Tibial nerve (tissue), 4 donors: Measurements from ENCODE around the gene MIGA1. TPM values are rescaled to one million over a fixed set of nuclear protein-coding genes. Genes with fewer than 3 reads are reported as not detected.
A peak's percentile ranks its signal among the peaks of the same experiment; 100 is the strongest.
"Not testable (repeated sequence)": the region's sequence is repeated elsewhere in the genome, so short reads cannot be mapped to it uniquely, and the experiment has no call there.

Source experiments
- DNase-seq, 2 donors: peaks; one replicate each; pipeline ENCODE4 v3.0.0-alpha.2; 2019; ENCODE audit warnings: low spot score in 2 of 2
- H3K27ac ChIP-seq, 4 donors: fragments of 200-600 bp; sonication (generic) in 3 of 4; one replicate each; pipeline ENCODE4 v1.5.1; 2017 to 2019; ENCODE audit warnings: mild to moderate bottlenecking in 1 of 4
- H3K27me3 ChIP-seq, 2 donors: fragments of 200-600 bp; sonication (generic) in 1 of 2; one replicate each; pipeline versions ENCODE4 v1.5.1 to v1.6.0; 2017 to 2019
- H3K36me3 ChIP-seq, 3 donors: fragments of 200-600 bp; sonication (generic); one replicate each; pipeline ENCODE4 v1.5.1; 2018 to 2019
- H3K4me1 ChIP-seq, 4 donors: fragments of 200-600 bp; sonication (generic) in 3 of 4; one replicate each; pipeline ENCODE4 v1.5.1; 2017 to 2019
- H3K4me3 ChIP-seq, 4 donors: fragments of 200-600 bp; sonication (generic) in 3 of 4; one replicate each; pipeline ENCODE4 v1.5.1; 2017 to 2019; ENCODE audit warnings: mild to moderate bottlenecking in 1 of 4, moderate library complexity in 1 of 4
- H3K9me3 ChIP-seq, 4 donors: fragments of 200-600 bp; sonication (generic) in 3 of 4; one replicate each; pipeline ENCODE4 v1.5.1; 2017 to 2019
- CTCF ChIP-seq, 5 experiments: fragments of 200-600 bp in 3 of 5; fragments of 450-650 bp in 2 of 5; sonication (generic) in 3 of 5; IDR thresholded peaks; one replicate each; pipeline ENCODE4 v1.5.1; 2016 to 2019; ENCODE audit warnings: antibody characterized with exemption in 5 of 5, mild to moderate bottlenecking in 3 of 5, moderate library complexity in 2 of 5
- EP300 ChIP-seq, 2 donors: sonication (generic); formaldehyde crosslinking; IDR thresholded peaks; one replicate each; pipeline ENCODE4 v1.6.1; 2017; ENCODE audit warnings: antibody characterized with exemption in 2 of 2, mild to moderate bottlenecking in 1 of 2
- POLR2A ChIP-seq, 2 donors: fragments of 450-650 bp; IDR thresholded peaks; one replicate each; pipeline ENCODE4 v1.6.1; 2017; ENCODE audit warnings: antibody characterized with exemption in 2 of 2, mild to moderate bottlenecking in 2 of 2, moderate library complexity in 2 of 2
- WGBS, 2 donors: methylation state at CpG; one replicate each; pipeline ENCODE4 v1.1.5; 2018; 5-methylcytosine and 5-hydroxymethylcytosine counted together
- total RNA-seq, 4 donors: library from RNA; depleted of rRNA; stranded (reverse); fragments of >200 nt; gene quantifications; one replicate each; pipeline ENCODE4 v1.1.0, GENCODE V29; 2016

Gene MIGA1
- total RNA-seq, 4 donors from 2014 or later, result 14.7 to 27.8 (median 21.2) TPM

- Histone ChIP-seq H3K4me1 (peaks cover 0 to 15% (median 0%) of the 10 kb centered on the region in 4 donors), H3K9me3 (no peaks in the 10 kb centered on the region), H3K36me3 (peaks cover 0 to 62% (median 0%) of the 10 kb centered on the region in 3 donors), H3K27me3 (no peaks in the 10 kb centered on the region), H3K4me3 (no peak overlapping the region), H3K27ac (no peak overlapping the region)
- TF ChIP-seq POLR2A (IDR thresholded peaks at IDR 0.05) (no peak), EP300 (IDR thresholded peaks at IDR 0.05) (no peak), CTCF (IDR thresholded peaks at IDR 0.05) (no peak)
- DNase-seq, result no peak
- WGBS, 2 donors, result 56 to 77% methylated on average over 1 of the region's 1 CpG
Measured at GRCh38 chr1:77820121-77820520, 40.7 kb downstream of the MIGA1 start.

DNA sequence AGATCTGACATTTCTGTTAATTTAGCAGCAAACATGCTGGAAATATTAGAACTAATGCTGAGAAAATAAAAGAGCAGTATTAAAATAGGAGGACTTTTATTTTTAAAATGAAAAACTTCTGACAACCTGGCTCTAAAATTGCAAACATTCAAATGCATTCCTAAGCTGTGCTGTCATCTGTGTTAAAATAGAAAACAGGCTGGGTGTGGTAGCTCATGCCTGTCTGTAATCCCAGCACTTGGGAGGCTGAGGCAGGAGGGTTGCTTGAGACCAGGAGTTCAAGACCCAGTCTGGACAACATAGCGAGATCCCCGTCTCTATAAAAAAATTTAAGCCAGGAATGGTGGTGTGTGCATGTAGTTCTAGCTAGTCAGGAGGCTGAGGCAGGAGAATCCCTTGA lies 44.6 kb downstream of the MIGA1 start:
- peaks cover 0 to 45% (median 0%) of the 10 kb centered on the region in 3 donors for H3K36me3 ChIP-seq
- TF ChIP-seq POLR2A (IDR thresholded peaks at IDR 0.05), result no peak
- TF ChIP-seq EP300 (IDR thresholded peaks at IDR 0.05), result no peak
- no peak for TF ChIP-seq CTCF (IDR thresholded peaks at IDR 0.05)
- no peak for DNase-seq
- no peak overlapping the region for H3K4me3 ChIP-seq
- WGBS, 2 donors, result 59 to 61% methylated on average over 2 of the region's 2 CpGs
- H3K4me1 ChIP-seq, result peaks cover 0 to 20% (median 0%) of the 10 kb centered on the region in 4 donors
- peak overlapping the region in 2 of 4 donors; percentile 3 to 60 for H3K27ac ChIP-seq
- H3K27me3 ChIP-seq, result no peaks in the 10 kb centered on the region
- H3K9me3 ChIP-seq, result no peaks in the 10 kb centered on the region

- H3K9me3 ChIP-seq, result no peaks in the 10 kb centered on the region
- no peak for TF ChIP-seq CTCF (IDR thresholded peaks at IDR 0.05)
- no peak for TF ChIP-seq POLR2A (IDR thresholded peaks at IDR 0.05)
- no peak for TF ChIP-seq EP300 (IDR thresholded peaks at IDR 0.05)
- no peak for DNase-seq
- H3K36me3 ChIP-seq, result peaks cover 0 to 39% (median 0%) of the 10 kb centered on the region in 3 donors
- H3K27ac ChIP-seq, result peak overlapping the region in 2 of 4 donors; percentile 34 to 60
- no peak overlapping the region for H3K4me3 ChIP-seq
- no peaks in the 10 kb centered on the region for H3K27me3 ChIP-seq
- H3K4me1 ChIP-seq, result peaks cover 0 to 23% (median 0%) of the 10 kb centered on the region in 4 donors
- WGBS, 2 donors, result 77 to 86% methylated on average over 1 of the region's 1 CpG
Measured at GRCh38 chr1:77824694-77825093, 45.2 kb downstream of the MIGA1 start.

DNA sequence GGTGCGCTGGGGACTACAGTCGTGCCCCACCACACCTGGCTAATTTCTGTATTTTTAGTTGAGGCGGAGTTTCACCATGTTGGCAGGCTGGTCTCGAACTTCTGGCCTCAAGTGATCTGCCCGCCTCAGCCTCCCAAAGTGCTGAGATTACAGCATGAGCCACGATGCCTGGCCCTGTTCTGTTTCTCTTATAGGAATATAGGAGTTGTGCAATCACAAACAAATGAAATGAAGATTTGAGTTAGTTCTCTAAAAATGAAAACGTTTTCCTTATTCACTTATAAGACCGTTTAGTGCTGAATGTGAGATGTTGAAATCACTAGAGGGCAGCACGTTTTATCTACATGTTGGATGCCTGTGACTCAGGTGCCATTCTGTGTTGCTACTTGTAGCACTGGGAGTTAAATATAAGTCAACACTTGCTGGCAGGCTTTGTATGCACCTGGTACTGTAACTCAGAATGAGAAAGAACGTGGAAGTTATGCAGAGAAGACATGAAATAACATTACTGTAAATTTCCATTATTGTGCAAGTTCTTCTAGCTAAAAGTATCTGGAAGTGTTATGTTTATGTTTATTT lies 45.8 kb downstream of the MIGA1 start:
- Histone ChIP-seq H3K36me3 (peaks cover 0 to 34% (median 0%) of the 10 kb centered on the region in 3 donors), H3K27me3 (no peaks in the 10 kb centered on the region), H3K9me3 (no peaks in the 10 kb centered on the region), H3K27ac (peak overlapping the region in 2 of 4 donors; percentile 34 to 60), H3K4me3 (no peak overlapping the region), H3K4me1 (peaks cover 0 to 23% (median 0%) of the 10 kb centered on the region in 4 donors)
- WGBS, 2 donors, result 50 to 52% methylated on average over 10 of the region's 10 CpGs
- peak in 1 of 2 donors; percentile 23 for DNase-seq
- TF ChIP-seq CTCF (IDR thresholded peaks at IDR 0.05), result peak in 2 of 5 experiments; percentile 13 to 16
- TF ChIP-seq EP300 (IDR thresholded peaks at IDR 0.05), result no peak

DNA sequence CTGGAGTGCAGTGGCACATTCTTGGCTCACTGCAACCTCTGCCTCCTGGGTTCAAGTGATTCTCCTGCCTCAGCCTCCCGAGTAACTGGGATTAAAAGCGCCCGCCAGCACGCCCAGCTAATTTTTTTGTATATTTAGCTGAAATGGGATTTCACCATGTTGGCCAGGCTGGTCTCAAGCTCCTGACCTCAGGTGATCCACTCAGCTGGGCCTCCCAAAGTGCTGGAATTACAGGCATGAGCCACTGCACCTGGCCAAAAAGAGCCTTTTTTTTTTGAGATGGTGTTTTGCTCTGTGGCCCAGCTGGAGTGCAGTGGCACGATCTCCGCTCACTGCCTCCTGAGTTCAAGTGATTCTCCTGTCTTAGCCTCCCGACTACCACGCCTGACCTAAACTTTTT lies 47.4 kb downstream of the MIGA1 start:
- WGBS, 2 donors, result 92 to 93% methylated on average over 8 of the region's 8 CpGs
- not testable (repeated sequence) for H3K27me3 ChIP-seq, H3K4me3 ChIP-seq, H3K27ac ChIP-seq, H3K9me3 ChIP-seq, DNase-seq
- Histone ChIP-seq H3K4me1 (peaks cover 0 to 38% (median 4%) of the 10 kb centered on the region in 4 donors), H3K36me3 (peaks cover 0 to 17% (median 0%) of the 10 kb centered on the region in 3 donors)
